Fibroblast of villous mesenchyme (primary cell): ENCODE data around the gene CNPY3. TPM values are rescaled to one million over a fixed set of nuclear protein-coding genes. Genes with fewer than 3 reads are reported as not detected.
"Not testable (repeated sequence)": the region's sequence is repeated elsewhere in the genome, so short reads cannot be mapped to it uniquely, and the experiment has no call there.

ENCODE experiments used
- DNase-seq: peaks from one replicate; pipeline ENCODE4 v3.0.0-alpha.2; 2010; ENCODE audit warnings: low read depth
- H3K4me3 ChIP-seq: 2 replicates; pipeline ENCODE4 v1.5.1; 2011; ENCODE audit warnings: low read depth, mild to moderate bottlenecking, low read length
- CTCF ChIP-seq: IDR thresholded peaks from 2 replicates; pipeline ENCODE4 v1.5.1; 2012; ENCODE audit warnings: low read depth, mild to moderate bottlenecking, low read length; ENCODE audit not compliant: insufficient read depth
- total RNA-seq: library from RNA; depleted of rRNA; stranded (reverse); fragments of >200 nt; gene quantifications from 2 replicates; pipeline ENCODE4 v1.2.3, GENCODE V29; 2012

CNPY3 gene
- total RNA-seq, 1 donor = 36.7 TPM

- TF ChIP-seq CTCF = no peak
- no peak overlapping the region for H3K4me3 ChIP-seq
- DNase-seq = no peak
Measured at GRCh38 chr6:42896178-42896719, 33.0 kb upstream of the CNPY3 start.

GRCh38 chr6:42898891-42899361 is 30.4 kb upstream of the CNPY3 start:
- DNase-seq = peak; percentile 75
- no peak overlapping the region for H3K4me3 ChIP-seq
- TF ChIP-seq CTCF = peak; percentile 62

DNA sequence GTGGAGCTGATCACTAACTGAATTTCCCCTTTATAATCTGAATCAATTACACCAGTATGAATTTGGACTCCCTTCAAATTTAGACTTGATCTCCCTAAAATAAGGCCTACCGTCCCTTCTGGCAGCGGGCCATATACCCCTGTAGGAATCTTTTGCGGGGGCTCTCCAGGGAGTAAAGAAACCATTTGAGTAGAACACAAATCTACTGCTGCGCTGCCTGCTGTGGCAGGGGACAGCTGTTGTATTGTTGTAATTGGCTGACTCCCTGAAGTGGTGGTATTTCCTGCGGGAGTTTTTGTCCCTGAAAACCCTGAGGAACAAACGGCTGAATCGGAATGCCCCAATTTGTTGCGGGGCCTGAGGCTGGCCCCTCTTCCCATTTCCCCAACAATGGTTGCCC is 29.4 kb upstream of the CNPY3 start:
- H3K4me3 ChIP-seq = no peak overlapping the region
- no peak for TF ChIP-seq CTCF
- DNase-seq = no peak

DNA sequence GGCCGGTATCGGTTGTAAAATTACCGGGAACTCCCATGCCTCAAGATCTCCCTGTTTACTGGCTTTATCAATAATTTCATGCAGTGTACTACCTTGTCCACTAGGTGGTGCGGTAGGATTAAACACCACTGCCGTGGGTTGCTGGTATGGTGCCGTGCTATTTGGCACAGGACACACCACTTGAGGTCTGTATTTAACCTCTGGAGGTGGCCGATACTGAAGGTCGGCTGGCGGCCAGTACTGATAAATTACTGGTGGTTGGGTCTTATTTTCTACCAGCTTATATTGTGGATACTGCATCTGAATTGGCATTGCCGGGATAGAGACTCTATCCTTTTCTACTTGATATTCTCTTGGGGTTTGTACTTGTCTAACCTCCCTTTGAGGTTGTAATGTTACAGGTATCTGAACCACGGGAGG is 27.7 kb upstream of the CNPY3 start:
- no peak overlapping the region for H3K4me3 ChIP-seq
- peak; percentile 84 for DNase-seq
- peak; percentile 83 for TF ChIP-seq CTCF

DNA sequence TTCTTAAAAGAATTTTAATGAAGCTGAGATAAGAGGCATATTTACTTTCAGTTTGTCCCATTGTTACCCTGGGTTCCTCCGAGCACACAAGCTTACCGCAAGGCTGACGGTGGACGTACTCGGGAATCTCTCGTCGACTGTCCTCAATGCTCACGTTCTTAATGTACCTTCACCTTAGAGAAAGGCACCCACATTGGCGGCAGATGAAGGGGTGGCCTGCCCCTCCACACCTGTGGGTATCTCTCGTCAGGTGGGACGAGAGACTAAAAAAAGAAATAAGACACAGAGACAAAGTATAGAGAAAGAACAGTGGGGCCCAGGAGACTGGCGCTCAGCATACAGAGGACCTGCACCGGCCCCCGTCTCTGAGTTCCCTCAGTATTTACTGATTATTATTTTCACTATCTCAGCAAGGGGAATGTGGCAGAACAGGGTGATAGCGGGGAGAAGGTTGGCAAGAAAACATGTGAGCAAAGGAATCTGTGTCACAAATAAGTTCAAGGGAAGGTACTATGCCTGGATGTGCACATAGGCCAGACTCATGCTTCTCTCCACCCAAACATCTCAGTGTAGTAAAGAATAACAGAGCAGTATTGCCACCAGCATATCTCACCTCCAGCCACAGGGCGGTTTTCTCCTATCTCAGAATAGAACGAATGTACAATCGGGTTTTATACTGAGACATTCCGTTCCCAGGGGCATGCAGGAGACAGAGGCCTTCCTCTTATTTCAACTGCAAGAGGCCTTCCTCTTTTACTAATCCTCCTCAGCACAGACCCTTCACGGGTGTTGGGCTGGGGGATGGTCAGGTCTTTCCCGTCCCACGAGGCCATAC is 26.6 kb upstream of the CNPY3 start:
- not testable (repeated sequence) for H3K4me3 ChIP-seq, DNase-seq

GRCh38 chr6:42904467-42904866 is 24.8 kb upstream of the CNPY3 start:
- H3K4me3 ChIP-seq = no peak overlapping the region
- no peak for TF ChIP-seq CTCF
- no peak for DNase-seq

GRCh38 chr6:42907336-42907735 is 21.9 kb upstream of the CNPY3 start:
- no peak overlapping the region for H3K4me3 ChIP-seq
- DNase-seq = peak; percentile 12
- no peak for TF ChIP-seq CTCF
